HEK293T (cell line): ENCODE data around the gene CSNK1G1.

Experiments used
- ELF4 ChIP-seq: fragments of 450-650 bp; IDR thresholded peaks from 2 replicates; pipeline ENCODE4 v1.6.1; 2017; ENCODE audit warnings: antibody characterized with exemption
- FOXM1 ChIP-seq: fragments of 450-650 bp; IDR thresholded peaks from 2 replicates; pipeline ENCODE4 v1.6.1; 2017; ENCODE audit warnings: mild to moderate bottlenecking, borderline replicate concordance
- SP1 ChIP-seq: fragments of 450-650 bp; IDR thresholded peaks from 2 replicates; pipeline ENCODE4 v1.6.1; 2017
- TARDBP ChIP-seq: fragments of 450-650 bp; IDR thresholded peaks from 2 replicates; pipeline ENCODE4 v1.6.1; 2016

GRCh38 chr15:64210371-64210770, 145.6 kb downstream of the CSNK1G1 start:
- no peak for TF ChIP-seq ELF4
- no peak for TF ChIP-seq FOXM1
- TF ChIP-seq SP1: no peak
- no peak for TF ChIP-seq TARDBP
